Keratinocyte (primary cell): ENCODE measurements around the gene ARHGEF6. TPM values are rescaled to one million over a fixed set of nuclear protein-coding genes. Genes with fewer than 3 reads are reported as not detected.

ENCODE experiments used
- DNase-seq: peaks from one replicate; pipeline ENCODE4 v3.0.0-alpha.2; 2011; ENCODE audit warnings: low read depth, missing footprints, low spot score
- FAIRE-seq: peaks from 2 replicates; lab custom pipeline; 2011; peaks lifted over from hg19 to GRCh38; lab: Jason Lieb, UNC
- H2AFZ ChIP-seq: 2 replicates; pipeline ENCODE4 v1.6.0; 2012; ENCODE audit warnings: low read length, control low read depth, inconsistent platforms; ENCODE audit not compliant: control insufficient read depth
- H3K27ac ChIP-seq: 2 replicates; pipeline ENCODE4 v1.5.1; 2011; ENCODE audit warnings: low read length; ENCODE audit not compliant: control insufficient read depth, insufficient read depth
- H3K27me3 ChIP-seq: 3 replicates; pipeline ENCODE4 v1.6.0; 2011; ENCODE audit warnings: low read length; ENCODE audit not compliant: control insufficient read depth, insufficient read depth; ENCODE audit errors: extremely low read depth
- H3K36me3 ChIP-seq, 2 experiments: 2 replicates in 1 of 2; 3 replicates in 1 of 2; pipeline ENCODE4 v1.5.1; 2011; ENCODE audit warnings: low read length in 2 of 2, mild to moderate bottlenecking in 1 of 2; ENCODE audit not compliant: control insufficient read depth in 2 of 2, insufficient read depth in 2 of 2; ENCODE audit errors: extremely low read depth in 1 of 2
- H3K4me1 ChIP-seq: 3 replicates; pipeline ENCODE4 v1.5.1; 2011; ENCODE audit warnings: low read length; ENCODE audit not compliant: control insufficient read depth, insufficient read depth; ENCODE audit errors: extremely low read depth
- H3K4me2 ChIP-seq: 3 replicates; pipeline ENCODE4 v1.6.0; 2011; ENCODE audit warnings: low read depth, low read length; ENCODE audit not compliant: control insufficient read depth, insufficient read depth; ENCODE audit errors: extremely low read depth
- H3K4me3 ChIP-seq, 3 experiments: fragments of 200-600 bp in 1 of 3; sonication (generic) in 1 of 3; 2 replicates in 2 of 3; 3 replicates in 1 of 3; pipeline ENCODE4 v1.5.1; 2011 to 2016; ENCODE audit warnings: low read length in 3 of 3, mild to moderate bottlenecking in 3 of 3, control low read depth in 2 of 3, inconsistent platforms in 1 of 3, low read depth in 1 of 3, mixed read lengths in 1 of 3, mixed run types in 1 of 3, moderate library complexity in 1 of 3; ENCODE audit not compliant: control insufficient read depth in 2 of 3, insufficient read depth in 2 of 3; ENCODE audit errors: extremely low read depth in 1 of 3
- H3K79me2 ChIP-seq: 2 replicates; pipeline ENCODE4 v1.6.0; 2012; ENCODE audit warnings: low read length; ENCODE audit not compliant: control insufficient read depth, insufficient read depth
- H3K9ac ChIP-seq: 3 replicates; pipeline ENCODE4 v1.6.0; 2011; ENCODE audit warnings: low read length; ENCODE audit not compliant: control insufficient read depth, insufficient read depth; ENCODE audit errors: extremely low read depth
- H3K9me1 ChIP-seq: 3 replicates; pipeline ENCODE4 v1.6.0; 2011; ENCODE audit warnings: low read length; ENCODE audit not compliant: control insufficient read depth, insufficient read depth; ENCODE audit errors: extremely low read depth
- H3K9me3 ChIP-seq: 2 replicates; pipeline ENCODE4 v1.5.1; 2012; ENCODE audit warnings: low read depth, low read length; ENCODE audit not compliant: control insufficient read depth
- H4K20me1 ChIP-seq: 3 replicates; pipeline ENCODE4 v1.6.0; 2011; ENCODE audit warnings: low read length; ENCODE audit not compliant: control insufficient read depth, insufficient read depth; ENCODE audit errors: extremely low read depth
- EZH2 ChIP-seq: IDR thresholded peaks from one replicate; pipeline ENCODE4 v1.6.1; 2012; ENCODE audit warnings: inconsistent platforms, mild to moderate bottlenecking, low read length, moderate library complexity
- dilution Hi-C: fragments of 300-500 bp; cut with MboI; formaldehyde crosslinking; loops from one replicate; pipeline ENCODE4 v1.7.0; 2020; ENCODE audit warnings: low sequenced_read_pairs; ENCODE audit not compliant: extremely low pct_ligation_motif_present
- polyA plus RNA-seq, 5 experiments: library from polyadenylated mRNA; depleted of rRNA in 3 of 5; stranded (reverse) in 3 of 5; stranded (forward) in 1 of 5; unstranded in 1 of 5; fragments of >200 nt; gene quantifications; 1 replicate in 1 of 5; 2 replicates in 3 of 5; 3 replicates in 1 of 5; pipeline versions ENCODE4 v1.2.1 to v1.2.3, GENCODE V29; 2011 to 2012; ENCODE audit warnings: missing spikeins in 2 of 5, low read depth in 1 of 5, low replicate concordance in 1 of 5
- TF ChIP-seq, protein P1 (sequence below), 3 experiments: IDR thresholded peaks in 1 of 3; conservative IDR thresholded peaks in 1 of 3; optimal IDR thresholded peaks in 1 of 3; 2 replicates in 2 of 3; 3 replicates in 1 of 3; pipeline versions ENCODE3 to v1.5.1; 2011; ENCODE audit warnings: low read length in 3 of 3, mild to moderate bottlenecking in 3 of 3, moderate library complexity in 2 of 3, control low read depth in 1 of 3, inconsistent platforms in 1 of 3; ENCODE audit not compliant: insufficient read depth in 2 of 3; ENCODE audit errors: extremely low read depth in 1 of 3

ARHGEF6 gene
- polyA plus RNA-seq, 1 donor (not counting 4 experiments of a cell fraction or from before 2014, with no cell fraction given): 0.18 TPM

DNA sequence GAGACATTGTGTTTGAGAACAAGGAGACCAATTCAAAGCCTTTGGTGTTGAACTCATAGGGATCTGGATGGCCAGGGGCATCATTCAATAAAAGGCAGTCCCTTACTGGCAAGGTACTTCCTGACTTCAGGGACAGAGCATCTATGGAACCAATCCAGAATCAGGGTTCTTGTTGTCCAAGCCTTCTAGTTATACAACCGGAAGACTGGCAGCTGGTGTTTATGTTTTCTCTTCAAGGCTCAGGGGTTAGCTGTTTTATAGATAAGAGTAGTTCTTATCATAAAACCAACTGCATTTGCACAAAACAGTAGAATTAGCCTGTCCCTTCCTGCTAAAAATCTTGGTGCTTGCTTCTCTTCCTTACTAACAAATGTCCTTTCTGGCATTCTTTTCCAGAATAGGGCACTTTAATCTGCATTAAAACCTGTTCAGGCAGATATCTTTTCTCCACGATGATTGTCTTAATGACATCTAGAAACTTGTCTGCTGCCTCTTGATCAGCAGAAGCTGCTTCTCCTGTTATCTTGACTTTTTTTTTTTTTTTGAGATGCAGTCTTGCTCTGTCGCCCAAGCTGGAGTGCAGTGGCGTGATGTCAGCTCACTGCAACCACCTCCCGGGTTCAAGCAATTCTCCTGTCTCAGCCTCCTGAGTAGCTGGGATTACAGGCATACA lies 38.4 kb upstream of the ARHGEF6 start:
- H3K9me1 ChIP-seq: no peaks in the 10 kb centered on the region
- H3K9ac ChIP-seq: no peak overlapping the region
- H2AFZ ChIP-seq: no peak overlapping the region
- no peak overlapping the region for H3K27ac ChIP-seq
- no peak for FAIRE-seq
- no peaks in the 10 kb centered on the region for H3K36me3 ChIP-seq
- peaks cover 8% of the 10 kb centered on the region for H3K4me1 ChIP-seq
- no peaks in the 10 kb centered on the region for H3K79me2 ChIP-seq
- TF ChIP-seq, protein P1, sequence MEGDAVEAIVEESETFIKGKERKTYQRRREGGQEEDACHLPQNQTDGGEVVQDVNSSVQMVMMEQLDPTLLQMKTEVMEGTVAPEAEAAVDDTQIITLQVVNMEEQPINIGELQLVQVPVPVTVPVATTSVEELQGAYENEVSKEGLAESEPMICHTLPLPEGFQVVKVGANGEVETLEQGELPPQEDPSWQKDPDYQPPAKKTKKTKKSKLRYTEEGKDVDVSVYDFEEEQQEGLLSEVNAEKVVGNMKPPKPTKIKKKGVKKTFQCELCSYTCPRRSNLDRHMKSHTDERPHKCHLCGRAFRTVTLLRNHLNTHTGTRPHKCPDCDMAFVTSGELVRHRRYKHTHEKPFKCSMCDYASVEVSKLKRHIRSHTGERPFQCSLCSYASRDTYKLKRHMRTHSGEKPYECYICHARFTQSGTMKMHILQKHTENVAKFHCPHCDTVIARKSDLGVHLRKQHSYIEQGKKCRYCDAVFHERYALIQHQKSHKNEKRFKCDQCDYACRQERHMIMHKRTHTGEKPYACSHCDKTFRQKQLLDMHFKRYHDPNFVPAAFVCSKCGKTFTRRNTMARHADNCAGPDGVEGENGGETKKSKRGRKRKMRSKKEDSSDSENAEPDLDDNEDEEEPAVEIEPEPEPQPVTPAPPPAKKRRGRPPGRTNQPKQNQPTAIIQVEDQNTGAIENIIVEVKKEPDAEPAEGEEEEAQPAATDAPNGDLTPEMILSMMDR (optimal IDR thresholded peaks at IDR 0.05 in 1 of 3, IDR thresholded peaks at IDR 0.05 in 1 of 3, conservative IDR thresholded peaks at IDR 0.05 in 1 of 3; ENCODE audit: extremely low read depth in 1 of 3, insufficient read depth in 2 of 3, low read length in 3 of 3): no peak
- TF ChIP-seq EZH2: no peak
- no peaks in the 10 kb centered on the region for H4K20me1 ChIP-seq
- dilution Hi-C loops: no loop called here
- H3K4me2 ChIP-seq: no peak overlapping the region
- no peak for DNase-seq
- no peaks in the 10 kb centered on the region for H3K27me3 ChIP-seq
- no peaks in the 10 kb centered on the region for H3K9me3 ChIP-seq
- H3K4me3 ChIP-seq: no peak overlapping the region

DNA sequence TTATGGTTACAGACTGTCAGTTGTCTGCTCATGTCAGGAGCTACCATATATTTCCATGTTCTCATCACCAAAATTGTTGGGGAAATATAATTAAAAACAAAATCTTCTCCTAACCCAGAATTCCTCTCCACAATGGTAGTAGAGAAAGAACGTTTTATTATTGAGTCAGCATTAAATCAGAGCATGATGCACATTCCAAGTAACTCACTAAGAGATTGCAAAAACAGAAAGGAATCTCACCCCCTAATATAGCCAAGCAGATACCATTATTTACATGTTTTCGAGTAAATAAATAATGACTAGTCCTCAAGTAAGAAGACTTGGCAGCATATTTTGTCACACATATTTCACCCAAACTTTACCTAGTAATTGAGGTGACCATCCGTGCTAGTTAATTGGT lies 36.2 kb upstream of the ARHGEF6 start:
- H3K4me2 ChIP-seq: no peak overlapping the region
- no peaks in the 10 kb centered on the region for H3K4me1 ChIP-seq
- H3K36me3 ChIP-seq: no peaks in the 10 kb centered on the region
- dilution Hi-C loops: no loop called here
- no peak overlapping the region for H3K4me3 ChIP-seq
- no peak for FAIRE-seq
- no peaks in the 10 kb centered on the region for H4K20me1 ChIP-seq
- no peaks in the 10 kb centered on the region for H3K79me2 ChIP-seq
- no peak overlapping the region for H3K9ac ChIP-seq
- no peaks in the 10 kb centered on the region for H3K9me3 ChIP-seq
- no peak overlapping the region for H2AFZ ChIP-seq
- H3K27ac ChIP-seq: no peak overlapping the region
- no peak for TF ChIP-seq EZH2
- TF ChIP-seq, protein P1 (optimal IDR thresholded peaks at IDR 0.05 in 1 of 3, IDR thresholded peaks at IDR 0.05 in 1 of 3, conservative IDR thresholded peaks at IDR 0.05 in 1 of 3; ENCODE audit: extremely low read depth in 1 of 3, insufficient read depth in 2 of 3, low read length in 3 of 3): no peak
- H3K27me3 ChIP-seq: no peaks in the 10 kb centered on the region
- DNase-seq: no peak
- no peaks in the 10 kb centered on the region for H3K9me1 ChIP-seq
